SK-N-SH (cell line): ENCODE measurements around the gene OR7G1. TPM values are rescaled to one million over a fixed set of nuclear protein-coding genes. Genes with fewer than 3 reads are reported as not detected.

Experiments
- CTCF ChIA-PET: fragments of 300-600, 350-600 bp; formaldehyde crosslinking; extraction: SDS; loops from one replicate; lab custom pipeline; 2021; lab: Yijun Ruan, JAX
- POLR2A ChIA-PET: fragments of 350-600 bp; sonication (Branson Sonifier 250); formaldehyde crosslinking; extraction: SDS; loops from one replicate; lab custom pipeline; 2020; ENCODE audit warnings: antibody characterized with exemption, inconsistent platforms; lab: Yijun Ruan, JAX
- DNase-seq: peaks from one replicate; pipeline ENCODE4 v3.0.0; 2012
- H2AFZ ChIP-seq: fragments of 200-600 bp; sonication (generic); 2 replicates; pipeline ENCODE4 v1.8.1; 2016; ENCODE audit warnings: antibody characterized with exemption, mild to moderate bottlenecking, low read depth
- H3F3A ChIP-seq: fragments of 200-600 bp; sonication (generic); replicated peaks from 2 replicates; pipeline ENCODE3; 2016; ENCODE audit warnings: antibody characterized with exemption, mild to moderate bottlenecking; ENCODE audit not compliant: insufficient read depth
- H3K27ac ChIP-seq, 2 experiments: fragments of 200-500 bp in 1 of 2; fragments of 200-600 bp in 1 of 2; sonication (Bioruptor generic) in 1 of 2; sonication (generic), shearing (Covaris generic) in 1 of 2; 2 replicates each; pipeline versions ENCODE4 v1.5.1 to v1.6.1; 2014 to 2016; ENCODE audit warnings: low read depth in 2 of 2, inconsistent platforms in 1 of 2, low read length in 1 of 2, mild to moderate bottlenecking in 1 of 2, mixed read lengths in 1 of 2
- H3K27me3 ChIP-seq: fragments of 200-600 bp; sonication (generic), shearing (Covaris generic); 2 replicates; pipeline ENCODE4 v1.6.1; 2016; ENCODE audit warnings: mixed run types; ENCODE audit not compliant: insufficient read depth
- H3K36me3 ChIP-seq, 2 experiments: fragments of 200-500 bp in 1 of 2; fragments of 200-600 bp in 1 of 2; sonication (Bioruptor generic) in 1 of 2; sonication (generic) in 1 of 2; replicated peaks in 1 of 2; 2 replicates each; pipeline versions ENCODE3 to v1.5.1; 2014 to 2016; ENCODE audit warnings: low read length in 1 of 2, mild to moderate bottlenecking in 1 of 2; ENCODE audit not compliant: insufficient read depth in 2 of 2, control insufficient read depth in 1 of 2
- H3K4me1 ChIP-seq, 2 experiments: fragments of 200-500 bp in 1 of 2; fragments of 200-600 bp in 1 of 2; sonication (Bioruptor generic) in 1 of 2; sonication (generic), shearing (Covaris generic) in 1 of 2; 2 replicates each; pipeline versions ENCODE4 v1.5.1 to v1.6.1; 2014 to 2016; ENCODE audit warnings: low read depth in 1 of 2, low read length in 1 of 2, mixed run types in 1 of 2; ENCODE audit not compliant: insufficient read depth in 2 of 2, control insufficient read depth in 1 of 2
- H3K4me2 ChIP-seq: fragments of 200-600 bp; sonication (generic), shearing (Covaris generic); 2 replicates; pipeline ENCODE4 v1.6.1; 2017; ENCODE audit warnings: mixed run types
- H3K4me3 ChIP-seq, 2 experiments: fragments of 200-500 bp in 1 of 2; fragments of 200-600 bp in 1 of 2; sonication (Bioruptor generic) in 1 of 2; sonication (generic), shearing (Covaris generic) in 1 of 2; 2 replicates each; pipeline versions ENCODE4 v1.5.1 to v1.8.1; 2014 to 2016; ENCODE audit warnings: low read depth in 2 of 2, inconsistent platforms in 1 of 2, low read length in 1 of 2, mild to moderate bottlenecking in 1 of 2, mixed read lengths in 1 of 2, moderate library complexity in 1 of 2
- H3K79me2 ChIP-seq: fragments of 200-600 bp; sonication (generic); 2 replicates; pipeline ENCODE4 v1.8.1; 2017; ENCODE audit warnings: mild to moderate bottlenecking; ENCODE audit not compliant: insufficient read depth
- H3K9ac ChIP-seq: fragments of 200-600 bp; sonication (generic); 2 replicates; pipeline ENCODE4 v1.6.1; 2017; ENCODE audit warnings: mixed run types
- H3K9me2 ChIP-seq: fragments of 200-600 bp; sonication (generic); 2 replicates; pipeline ENCODE4 v1.6.1; 2017; ENCODE audit warnings: mixed run types
- H3K9me3 ChIP-seq: fragments of 200-600 bp; sonication (generic); 2 replicates; pipeline ENCODE4 v1.6.1; 2017; ENCODE audit warnings: mixed run types, mild to moderate bottlenecking, moderate library complexity
- H4K20me1 ChIP-seq: fragments of 200-600 bp; sonication (generic); 2 replicates; pipeline ENCODE4 v1.6.1; 2017; ENCODE audit warnings: mild to moderate bottlenecking, mixed run types; ENCODE audit not compliant: insufficient read depth
- CTCF ChIP-seq: fragments of 200-600 bp; sonication (generic); IDR thresholded peaks from 2 replicates; pipeline ENCODE4 v1.6.1; 2017; ENCODE audit warnings: antibody characterized with exemption, mild to moderate bottlenecking, moderate library complexity
- ELF1 ChIP-seq: IDR thresholded peaks from 2 replicates; pipeline ENCODE4 v1.4.0; 2012
- EP300 ChIP-seq, 2 experiments: IDR thresholded peaks; 2 replicates each; pipeline versions ENCODE4 v1.4.0 to v1.6.1; 2012; ENCODE audit warnings: borderline replicate concordance in 1 of 2, low read depth in 1 of 2, low read length in 1 of 2
- FOSL2 ChIP-seq: IDR thresholded peaks from 2 replicates; pipeline ENCODE4 v1.4.0; 2012; ENCODE audit warnings: low read depth, mild to moderate bottlenecking, moderate library complexity, borderline replicate concordance
- GABPA ChIP-seq: IDR thresholded peaks from 2 replicates; pipeline ENCODE4 v1.4.0; 2012; ENCODE audit warnings: low read depth, mild to moderate bottlenecking
- POLR2AphosphoS5 ChIP-seq: IDR thresholded peaks from 2 replicates; pipeline ENCODE4 v1.6.1; 2012; ENCODE audit warnings: low read depth, low read length
- REST ChIP-seq: IDR thresholded peaks from 2 replicates; pipeline ENCODE4 v1.6.1; 2012; ENCODE audit warnings: mild to moderate bottlenecking, low read depth, low read length, moderate library complexity
- RFX5 ChIP-seq: IDR thresholded peaks from 2 replicates; pipeline ENCODE4 v1.6.1; 2012; ENCODE audit warnings: mild to moderate bottlenecking, improper control_type of control experiment, low read length
- RXRA ChIP-seq: IDR thresholded peaks from 2 replicates; pipeline ENCODE4 v1.4.0; 2012; ENCODE audit warnings: low read depth, mild to moderate bottlenecking, borderline replicate concordance
- SIN3A ChIP-seq: IDR thresholded peaks from 2 replicates; pipeline ENCODE4 v1.6.1; 2012; ENCODE audit warnings: low read depth, mild to moderate bottlenecking, low read length, moderate library complexity, borderline replicate concordance
- TAF1 ChIP-seq: IDR thresholded peaks from 2 replicates; pipeline ENCODE4 v1.6.1; 2012; ENCODE audit warnings: low read depth, mild to moderate bottlenecking, low read length, moderate library complexity, borderline replicate concordance
- WGBS: methylation state at CpG from one replicate; pipeline ENCODE4 v1.1.6; 2017; ENCODE audit warnings: low lambda C conversion rate; 5-methylcytosine and 5-hydroxymethylcytosine counted together
- polyA plus RNA-seq, 3 experiments: library from polyadenylated mRNA; depleted of rRNA; stranded (reverse); fragments of >200 nt; gene quantifications; 2 replicates each; pipeline ENCODE4 v1.2.3, GENCODE V29; 2012

OR7G1 gene
- polyA plus RNA-seq, 1 of the 3 experiments (the other 2 are of a cell fraction) = not detected

GRCh38 chr19:9146882-9147281 lies 31.3 kb upstream of the OR7G1 start:
- H4K20me1 ChIP-seq = peaks cover 20% of the 10 kb centered on the region; the same call in 1 of the 2 replicates
- WGBS = no CpG with 5 or more reads among the region's 1 CpG
- POLR2A ChIA-PET = no interaction called here

More at GRCh38 chr19:9146882-9147281, 31.3 kb upstream of the OR7G1 start:
- Histone ChIP-seq H3K36me3 (peaks cover 0 to 67% of the 10 kb centered on the region in 2 experiments), H3F3A (peaks cover 19% of the 10 kb centered on the region), H2AFZ (no peak overlapping the region), H3K4me2 (no peak overlapping the region), H3K4me1 (no peaks in the 10 kb centered on the region), H3K9me2 (no peaks in the 10 kb centered on the region), H3K4me3 (no peak overlapping the region), H3K9ac (no peak overlapping the region), H3K27me3 (no peaks in the 10 kb centered on the region), H3K9me3 (peaks cover 33% of the 10 kb centered on the region), H3K79me2 (peaks cover 100% of the 10 kb centered on the region), H3K27ac (no peak overlapping the region)
- CTCF ChIA-PET = interaction anchor here (0.7 kb wide), 1 partner anchor 11 kb away, joined by 3 read pairs; no protein-coding TSS in a partner anchor
- DNase-seq = no peak
- TF ChIP-seq CTCF = no peak
- TF ChIP-seq REST = no peak
- TF ChIP-seq ELF1 = no peak
- TF ChIP-seq POLR2AphosphoS5 = no peak
- TF ChIP-seq FOSL2 = no peak
- no peak for TF ChIP-seq RFX5
- no peak for TF ChIP-seq RXRA
- TF ChIP-seq EP300 (IDR thresholded peaks at IDR 0.05; ENCODE audit: borderline replicate concordance in 1 of 2, low read depth in 1 of 2, low read length in 1 of 2) = no peak
- no peak for TF ChIP-seq SIN3A
- TF ChIP-seq TAF1 = no peak
- TF ChIP-seq GABPA = no peak
